ENCODE data around the gene TMEM18. TPM values are rescaled to one million over a fixed set of nuclear protein-coding genes. Genes with fewer than 3 reads are reported as not detected.

Gene TMEM18
- total and polyA plus RNA-seq, 9 of the 15 experiments (the other 6 are each of a cell fraction or from before 2014, with no cell fraction given), result 12.8 to 55.9 (median 21.8) TPM

- TF ChIP-seq LCOR (CRISPR knock-in tag; IDR thresholded peaks at IDR 0.05) (no peak), U2AF1 (optimal IDR thresholded peaks at IDR 0.05; ENCODE audit: low read depth, low read length) (no peak), RNF2 (IDR thresholded peaks at IDR 0.05) (no peak), CEBPG (CRISPR knock-in tag; IDR thresholded peaks at IDR 0.05) (no peak), CEBPG (tag; conservative IDR thresholded peaks at IDR 0.05 in 1 of 2, IDR thresholded peaks at IDR 0.05 in 1 of 2) (no peak), KDM4B (IDR thresholded peaks at IDR 0.05; ENCODE audit: borderline replicate concordance in 2 of 2, low read depth in 1 of 2) (no peak), RAD21 (CRISPR knock-in tag; conservative IDR thresholded peaks at IDR 0.05 in 1 of 2, IDR thresholded peaks at IDR 0.05 in 1 of 2) (no peak), KLF13 (tag; IDR thresholded peaks at IDR 0.05; ENCODE audit: borderline replicate concordance, low read depth) (peak; percentile 50; the same call in 1 of the 2 replicates), NFIX (CRISPR knock-in tag; IDR thresholded peaks at IDR 0.05; ENCODE audit: low read depth) (no peak), ZBTB1 (CRISPR knock-in tag; IDR thresholded peaks at IDR 0.05; ENCODE audit: borderline replicate concordance, low read depth) (0 out of 2 replicates have a peak, but pooled peaks have one; percentile 10), MEF2D (tag; conservative IDR thresholded peaks at IDR 0.05; ENCODE audit: low read depth) (no peak), VEZF1 (CRISPR knock-in tag; IDR thresholded peaks at IDR 0.05) (no peak; the same call in 1 of the 2 replicates), CEBPZ (IDR thresholded peaks at IDR 0.05; ENCODE audit: borderline replicate concordance, low read depth, low read length) (no peak), CBX1 (IDR thresholded peaks at IDR 0.05; ENCODE audit: low read depth) (no peak), KLF16 (IDR thresholded peaks at IDR 0.05) (no peak), TSHZ1 (CRISPR knock-in tag; IDR thresholded peaks at IDR 0.05) (no peak), ZNF76 (CRISPR knock-in tag; IDR thresholded peaks at IDR 0.05; ENCODE audit: borderline replicate concordance) (no peak), ZNF134 (CRISPR knock-in tag; conservative IDR thresholded peaks at IDR 0.05) (no peak), ZNF212 (CRISPR knock-in tag; IDR thresholded peaks at IDR 0.05) (no peak), SMARCE1 (IDR thresholded peaks at IDR 0.05) (no peak)
Observed at GRCh38 chr2:676647-677055, 555 bp downstream of the TMEM18 start (continued).

All from K562 (cell line).